WTC11 (cell line): ENCODE data around the gene UPF1. TPM values are rescaled to one million over a fixed set of nuclear protein-coding genes. Genes with fewer than 3 reads are reported as not detected.

Source experiments
- ATAC-seq: fragments of 200-7000 bp; cut with Tn5 transposase; 2 replicates; pipeline ENCODE4 v1.10.0; 2021; ENCODE audit warnings: mild to moderate bottlenecking, moderate library complexity
- CTCF ChIA-PET: fragments of 300-600 bp; sonication (Branson Sonifier 250); formaldehyde crosslinking; loops from one replicate; lab custom pipeline; 2021; ENCODE audit warnings: antibody characterized with exemption; lab: Charles Lee
- POLR2A ChIA-PET: fragments of 350-600 bp; sonication (Branson Sonifier 250); formaldehyde crosslinking; loops from one replicate; lab custom pipeline; 2021; ENCODE audit warnings: antibody characterized with exemption; lab: Charles Lee
- DNase-seq: peaks from one replicate; pipeline ENCODE4 v3.0.0; 2021; ENCODE audit warnings: low spot score
- H3K27ac Mint-ChIP-seq: 2 replicates; pipeline ENCODE4 v1.8.0; 2021; ENCODE audit warnings: mixed read lengths
- H3K27me3 Mint-ChIP-seq: 2 replicates; pipeline ENCODE4 v1.8.0; 2021; ENCODE audit warnings: low read depth, mild to moderate bottlenecking, moderate library complexity, mixed read lengths
- H3K36me3 Mint-ChIP-seq: 2 replicates; pipeline ENCODE4 v1.8.0; 2021; ENCODE audit warnings: mixed read lengths
- H3K4me1 Mint-ChIP-seq: 2 replicates; pipeline ENCODE4 v1.8.0; 2022; ENCODE audit warnings: mixed read lengths
- H3K4me3 Mint-ChIP-seq: 2 replicates; pipeline ENCODE4 v1.8.0; 2021; ENCODE audit warnings: mild to moderate bottlenecking, moderate library complexity, mixed read lengths
- H3K9me3 Mint-ChIP-seq: 2 replicates; pipeline ENCODE4 v1.8.0; 2021; ENCODE audit warnings: mixed read lengths
- EMX1 ChIP-seq: fragments of 250-450 bp; sonication (Bioruptor Pico); IDR thresholded peaks from 2 replicates; pipeline ENCODE4 v1.8.0; 2021; ENCODE audit warnings: mild to moderate bottlenecking
- FOXJ3 ChIP-seq: sonication (generic); formaldehyde crosslinking; IDR thresholded peaks from 2 replicates; pipeline ENCODE4 v1.9.0; 2021; ENCODE audit warnings: missing genetic modification reagents, mild to moderate bottlenecking, borderline replicate concordance
- GABPB1 ChIP-seq: sonication (generic); formaldehyde crosslinking; IDR thresholded peaks from 2 replicates; pipeline ENCODE4 v1.8.1; 2023; ENCODE audit warnings: mild to moderate bottlenecking, missing genetic modification reagents
- GTF2I ChIP-seq: fragments of 250-450 bp; sonication (Bioruptor Pico); conservative IDR thresholded peaks from 2 replicates; pipeline ENCODE4 v1.4.0; 2021; ENCODE audit warnings: mild to moderate bottlenecking
- HMGA2 ChIP-seq: fragments of 250-450 bp; sonication (Bioruptor Pico); IDR thresholded peaks from 2 replicates; pipeline ENCODE4 v1.4.0; 2021; ENCODE audit warnings: mild to moderate bottlenecking, moderate library complexity
- IRF2 ChIP-seq: sonication (generic); formaldehyde crosslinking; IDR thresholded peaks from 2 replicates; pipeline ENCODE4 v1.8.0; 2022; ENCODE audit warnings: low read depth, missing genetic modification reagents, borderline replicate concordance
- KAT7 ChIP-seq: sonication (generic); formaldehyde crosslinking; IDR thresholded peaks from 2 replicates; pipeline ENCODE4 v1.8.1; 2023; ENCODE audit warnings: missing genetic modification reagents, mild to moderate bottlenecking, borderline replicate concordance
- MXD4 ChIP-seq: fragments of 250-450 bp; sonication (Bioruptor Pico); IDR thresholded peaks from 2 replicates; pipeline ENCODE4 v1.8.0; 2021; ENCODE audit warnings: mild to moderate bottlenecking, moderate library complexity, borderline replicate concordance
- NFATC4 ChIP-seq: fragments of 250-450 bp; sonication (Bioruptor Pico); IDR thresholded peaks from 2 replicates; pipeline ENCODE4 v1.9.0; 2021; ENCODE audit warnings: mild to moderate bottlenecking
- OVOL2 ChIP-seq: fragments of 250-450 bp; sonication (Bioruptor Pico); IDR thresholded peaks from 2 replicates; pipeline ENCODE4 v1.9.0; 2021; ENCODE audit warnings: mild to moderate bottlenecking, borderline replicate concordance
- ZNF219 ChIP-seq: sonication (generic); formaldehyde crosslinking; IDR thresholded peaks from 2 replicates; pipeline ENCODE4 v1.8.0; 2023; ENCODE audit warnings: missing genetic modification reagents, mild to moderate bottlenecking, borderline replicate concordance
- ZNF396 ChIP-seq: fragments of 250-450 bp; sonication (Bioruptor Pico); IDR thresholded peaks from 2 replicates; pipeline ENCODE4 v1.8.0; 2021; ENCODE audit warnings: mild to moderate bottlenecking, moderate library complexity, borderline replicate concordance
- ZNF416 ChIP-seq: fragments of 250-450 bp; sonication (Bioruptor Pico); IDR thresholded peaks from 2 replicates; pipeline ENCODE4 v1.9.0; 2021; ENCODE audit warnings: mild to moderate bottlenecking, inconsistent platforms
- total RNA-seq: library from RNA; stranded (reverse); gene quantifications from 3 replicates; pipeline ENCODE4 v1.2.3, GENCODE V29; 2021
- TF ChIP-seq, protein P1 (sequence below): fragments of 200-600 bp; IDR thresholded peaks from 2 replicates; pipeline ENCODE4 v1.8.0; 2022; ENCODE audit warnings: antibody characterized with exemption
- TF ChIP-seq, protein P2 (sequence below): sonication (generic); formaldehyde crosslinking; IDR thresholded peaks from 2 replicates; pipeline ENCODE4 v1.8.1; 2022; ENCODE audit warnings: mild to moderate bottlenecking, missing genetic modification reagents, moderate library complexity, borderline replicate concordance
- TF ChIP-seq, protein P3 (sequence below): sonication (generic); formaldehyde crosslinking; IDR thresholded peaks from 2 replicates; pipeline ENCODE4 v1.8.1; 2023; ENCODE audit warnings: mild to moderate bottlenecking, missing genetic modification reagents, moderate library complexity
- TF ChIP-seq, protein P4 (sequence below): sonication (generic); formaldehyde crosslinking; IDR thresholded peaks from 2 replicates; pipeline ENCODE4 v1.8.0; 2022; ENCODE audit warnings: mild to moderate bottlenecking, missing genetic modification reagents
- TF ChIP-seq, protein P5 (sequence below): fragments of 250-450 bp; sonication (Bioruptor Pico); IDR thresholded peaks from 2 replicates; pipeline ENCODE4 v1.9.0; 2021; ENCODE audit warnings: moderate library complexity, mild to moderate bottlenecking, inconsistent platforms, borderline replicate concordance
- TF ChIP-seq, protein P6 (sequence below): fragments of 250-450 bp; sonication (Bioruptor Pico); conservative IDR thresholded peaks from 2 replicates; pipeline ENCODE4 v1.9.0; 2021; ENCODE audit warnings: mild to moderate bottlenecking

UPF1 gene
- total RNA-seq, 1 experiment from 2014 or later, result 82.5 TPM

DNA sequence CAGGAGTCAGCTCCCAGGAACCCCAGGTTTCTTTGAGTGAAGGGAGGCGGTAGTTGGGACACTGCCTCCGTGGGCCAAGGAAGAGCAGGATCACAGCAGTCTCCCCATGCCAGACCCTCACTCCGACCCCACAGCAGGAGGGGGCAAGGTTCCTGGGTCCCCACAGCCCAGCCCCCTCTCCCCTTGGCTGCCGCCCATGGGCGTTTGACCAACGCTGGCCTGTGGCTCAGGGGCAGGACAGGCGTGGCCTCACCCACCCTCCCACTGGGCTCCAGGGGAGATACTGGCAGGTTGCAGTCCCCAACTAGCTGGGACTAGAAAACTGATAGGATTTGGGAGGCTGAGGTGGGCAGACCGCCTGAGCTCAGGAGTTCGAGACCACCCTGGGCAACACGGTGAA lies 78.3 kb downstream of the UPF1 start (continued):
- TF ChIP-seq, protein P1, sequence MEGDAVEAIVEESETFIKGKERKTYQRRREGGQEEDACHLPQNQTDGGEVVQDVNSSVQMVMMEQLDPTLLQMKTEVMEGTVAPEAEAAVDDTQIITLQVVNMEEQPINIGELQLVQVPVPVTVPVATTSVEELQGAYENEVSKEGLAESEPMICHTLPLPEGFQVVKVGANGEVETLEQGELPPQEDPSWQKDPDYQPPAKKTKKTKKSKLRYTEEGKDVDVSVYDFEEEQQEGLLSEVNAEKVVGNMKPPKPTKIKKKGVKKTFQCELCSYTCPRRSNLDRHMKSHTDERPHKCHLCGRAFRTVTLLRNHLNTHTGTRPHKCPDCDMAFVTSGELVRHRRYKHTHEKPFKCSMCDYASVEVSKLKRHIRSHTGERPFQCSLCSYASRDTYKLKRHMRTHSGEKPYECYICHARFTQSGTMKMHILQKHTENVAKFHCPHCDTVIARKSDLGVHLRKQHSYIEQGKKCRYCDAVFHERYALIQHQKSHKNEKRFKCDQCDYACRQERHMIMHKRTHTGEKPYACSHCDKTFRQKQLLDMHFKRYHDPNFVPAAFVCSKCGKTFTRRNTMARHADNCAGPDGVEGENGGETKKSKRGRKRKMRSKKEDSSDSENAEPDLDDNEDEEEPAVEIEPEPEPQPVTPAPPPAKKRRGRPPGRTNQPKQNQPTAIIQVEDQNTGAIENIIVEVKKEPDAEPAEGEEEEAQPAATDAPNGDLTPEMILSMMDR, result no peak

DNA sequence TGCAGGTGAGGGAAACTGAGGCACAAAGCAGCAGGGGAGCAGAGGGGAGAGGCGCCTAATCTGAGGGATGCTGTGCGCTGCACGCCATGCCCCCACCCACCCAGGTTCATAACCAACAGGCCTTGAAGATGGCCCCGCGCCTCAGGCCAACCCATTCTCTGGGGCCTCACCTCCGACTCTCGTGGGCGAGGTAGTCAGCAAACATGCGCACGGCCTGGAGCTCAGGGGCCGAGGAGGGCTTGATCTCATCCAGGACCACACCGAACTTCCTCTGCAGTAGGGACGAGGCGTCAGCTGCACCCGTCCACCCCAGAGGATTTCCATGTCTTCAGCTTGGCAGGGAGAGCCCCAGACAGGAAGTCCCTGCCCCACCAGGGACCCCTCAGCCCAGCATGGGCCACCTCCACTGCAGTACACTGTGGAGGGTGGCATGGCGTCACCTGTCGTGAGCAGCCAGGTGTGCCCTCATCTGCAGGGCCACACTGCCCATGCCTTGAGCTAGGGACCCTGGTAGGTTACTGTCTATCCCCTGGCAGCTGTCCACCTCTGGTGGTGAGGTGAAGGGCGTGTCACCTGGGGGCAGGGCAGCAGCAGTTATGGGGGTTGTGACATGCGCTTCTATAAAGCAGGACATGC lies 79.2 kb downstream of the UPF1 start:
- H3K4me1 Mint-ChIP-seq, result no peaks in the 10 kb centered on the region
- TF ChIP-seq ZNF416 (CRISPR knock-in tag), result no peak
- TF ChIP-seq, protein P2, sequence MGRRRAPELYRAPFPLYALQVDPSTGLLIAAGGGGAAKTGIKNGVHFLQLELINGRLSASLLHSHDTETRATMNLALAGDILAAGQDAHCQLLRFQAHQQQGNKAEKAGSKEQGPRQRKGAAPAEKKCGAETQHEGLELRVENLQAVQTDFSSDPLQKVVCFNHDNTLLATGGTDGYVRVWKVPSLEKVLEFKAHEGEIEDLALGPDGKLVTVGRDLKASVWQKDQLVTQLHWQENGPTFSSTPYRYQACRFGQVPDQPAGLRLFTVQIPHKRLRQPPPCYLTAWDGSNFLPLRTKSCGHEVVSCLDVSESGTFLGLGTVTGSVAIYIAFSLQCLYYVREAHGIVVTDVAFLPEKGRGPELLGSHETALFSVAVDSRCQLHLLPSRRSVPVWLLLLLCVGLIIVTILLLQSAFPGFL (CRISPR knock-in tag), result no peak
- no peak for TF ChIP-seq HMGA2
- TF ChIP-seq ZNF219 (CRISPR knock-in tag), result no peak
- no peak for TF ChIP-seq OVOL2 (CRISPR knock-in tag)
- TF ChIP-seq GABPB1 (CRISPR knock-in tag), result no peak
- no peak for TF ChIP-seq KAT7
- TF ChIP-seq EMX1, result no peak
- TF ChIP-seq, protein P1, result no peak
- TF ChIP-seq, protein P3, sequence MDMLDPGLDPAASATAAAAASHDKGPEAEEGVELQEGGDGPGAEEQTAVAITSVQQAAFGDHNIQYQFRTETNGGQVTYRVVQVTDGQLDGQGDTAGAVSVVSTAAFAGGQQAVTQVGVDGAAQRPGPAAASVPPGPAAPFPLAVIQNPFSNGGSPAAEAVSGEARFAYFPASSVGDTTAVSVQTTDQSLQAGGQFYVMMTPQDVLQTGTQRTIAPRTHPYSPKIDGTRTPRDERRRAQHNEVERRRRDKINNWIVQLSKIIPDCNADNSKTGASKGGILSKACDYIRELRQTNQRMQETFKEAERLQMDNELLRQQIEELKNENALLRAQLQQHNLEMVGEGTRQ, result no peak
- TF ChIP-seq, all 79 proteins: peak for 0
- Mint-ChIP-seq H3K36me3 (peaks cover 16% of the 10 kb centered on the region), H3K27me3 (no peaks in the 10 kb centered on the region), H3K27ac (no peak overlapping the region), H3K9me3 (no peaks in the 10 kb centered on the region), H3K4me3 (no peak overlapping the region)
- ATAC-seq (no peak), DNase-seq (no peak)
- ChIA-PET CTCF (interaction anchor here (1.1 kb wide), 1 partner anchor 8 kb away, joined by 4 read pairs; the partner anchor contains the start of genes COPE and DDX49), POLR2A (no interaction called here)

DNA sequence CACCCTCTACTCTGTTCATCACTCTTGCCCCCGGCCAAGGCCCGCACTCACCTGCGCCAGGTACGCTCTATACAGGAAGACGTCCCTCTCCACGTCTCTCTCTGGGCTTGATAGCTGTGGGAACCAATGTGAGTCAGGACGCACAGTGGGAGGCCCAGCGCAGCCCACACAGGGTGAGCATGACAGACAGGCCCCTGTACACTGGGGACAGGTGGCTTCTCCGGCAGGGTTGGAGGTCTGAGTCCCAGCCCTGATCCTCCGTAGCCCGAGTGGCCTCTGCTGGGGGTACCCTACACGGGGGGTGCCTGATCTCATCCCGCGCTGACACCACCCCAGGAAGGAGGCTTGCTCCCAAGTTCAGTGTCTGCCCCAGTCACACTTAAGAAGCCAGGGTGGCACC lies 81.2 kb downstream of the UPF1 start:
- peaks cover 14% of the 10 kb centered on the region for H3K36me3 Mint-ChIP-seq
- H3K9me3 Mint-ChIP-seq, result no peaks in the 10 kb centered on the region
- POLR2A ChIA-PET, result no interaction called here
- DNase-seq (no peak), ATAC-seq (no peak)
- no peaks in the 10 kb centered on the region for H3K27me3 Mint-ChIP-seq
- no peak overlapping the region for H3K4me3 Mint-ChIP-seq
- no peaks in the 10 kb centered on the region for H3K4me1 Mint-ChIP-seq
- TF ChIP-seq KAT7 (no peak), IRF2 (CRISPR knock-in tag) (no peak), ZNF396 (CRISPR knock-in tag) (no peak), NFATC4 (CRISPR knock-in tag) (no peak), MXD4 (CRISPR knock-in tag) (no peak), FOXJ3 (no peak), GTF2I (CRISPR knock-in tag) (no peak)
- TF ChIP-seq, protein P4, sequence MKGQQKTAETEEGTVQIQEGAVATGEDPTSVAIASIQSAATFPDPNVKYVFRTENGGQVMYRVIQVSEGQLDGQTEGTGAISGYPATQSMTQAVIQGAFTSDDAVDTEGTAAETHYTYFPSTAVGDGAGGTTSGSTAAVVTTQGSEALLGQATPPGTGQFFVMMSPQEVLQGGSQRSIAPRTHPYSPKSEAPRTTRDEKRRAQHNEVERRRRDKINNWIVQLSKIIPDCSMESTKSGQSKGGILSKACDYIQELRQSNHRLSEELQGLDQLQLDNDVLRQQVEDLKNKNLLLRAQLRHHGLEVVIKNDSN, result no peak
- TF ChIP-seq, protein P5, sequence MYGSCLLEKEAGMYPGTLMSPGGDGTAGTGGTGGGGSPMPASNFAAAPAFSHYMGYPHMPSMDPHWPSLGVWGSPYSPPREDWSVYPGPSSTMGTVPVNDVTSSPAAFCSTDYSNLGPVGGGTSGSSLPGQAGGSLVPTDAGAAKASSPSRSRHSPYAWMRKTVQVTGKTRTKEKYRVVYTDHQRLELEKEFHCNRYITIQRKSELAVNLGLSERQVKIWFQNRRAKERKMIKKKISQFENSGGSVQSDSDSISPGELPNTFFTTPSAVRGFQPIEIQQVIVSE, result no peak
- TF ChIP-seq, protein P6, sequence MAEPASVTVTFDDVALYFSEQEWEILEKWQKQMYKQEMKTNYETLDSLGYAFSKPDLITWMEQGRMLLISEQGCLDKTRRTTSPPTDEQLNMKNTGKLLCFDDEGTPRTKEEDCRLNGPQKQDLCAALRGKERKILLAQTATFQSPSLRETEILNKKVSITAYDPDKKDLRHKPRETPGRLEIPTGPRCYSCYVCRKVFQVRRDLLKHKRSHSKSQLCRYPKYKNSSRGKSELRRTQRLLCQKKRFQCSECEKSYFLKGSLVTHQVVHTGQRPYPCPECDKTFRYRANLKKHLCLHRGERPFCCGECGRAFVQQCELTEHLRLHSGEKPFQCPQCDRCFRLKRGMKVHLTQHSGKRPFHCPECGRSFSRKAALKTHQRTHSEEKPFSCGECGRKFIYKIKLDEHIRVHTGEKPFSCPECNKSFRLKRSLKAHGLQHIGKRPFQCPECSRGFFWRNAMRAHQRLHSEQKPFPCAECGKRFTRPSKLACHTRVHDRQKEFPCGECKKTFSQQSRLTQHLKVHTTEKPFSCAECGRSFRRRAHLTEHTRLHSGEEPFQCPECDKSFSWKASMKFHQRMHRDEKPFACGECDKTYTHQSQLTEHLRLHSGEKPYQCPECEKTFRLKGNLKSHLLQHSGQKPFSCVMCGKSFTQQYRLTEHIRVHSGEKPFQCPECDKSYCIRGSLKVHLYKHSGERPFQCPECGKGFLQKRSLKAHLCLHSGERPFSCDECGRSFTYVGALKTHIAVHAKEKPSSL (CRISPR knock-in tag), result no peak
- peak overlapping the region; percentile 32; the same call in 1 of the 2 replicates for H3K27ac Mint-ChIP-seq
- CTCF ChIA-PET, result interaction anchor here (0.9 kb wide), 1 partner anchor 18 kb away, joined by 3 read pairs; no protein-coding TSS in a partner anchor
